ENCODE results near the gene SLC8B1. TPM values are rescaled to one million over a fixed set of nuclear protein-coding genes. Genes with fewer than 3 reads are reported as not detected.

SLC8B1 gene
- total RNA-seq, 1 experiment from 2014 or later = 15.7 TPM

- Mint-ChIP-seq H3K27me3 (ENCODE audit: insufficient read depth, unreplicated experiment) (no peaks in the 10 kb centered on the region), H3K4me1 (ENCODE audit: insufficient read depth, unreplicated experiment) (no peaks in the 10 kb centered on the region), H3K9me3 (ENCODE audit: unreplicated experiment) (no peaks in the 10 kb centered on the region), H3K36me3 (ENCODE audit: insufficient read depth, unreplicated experiment) (peaks cover 4% of the 10 kb centered on the region), H3K27ac (ENCODE audit: low read depth, unreplicated experiment) (no peak overlapping the region), H3K4me3 (ENCODE audit: unreplicated experiment) (no peak overlapping the region)
- intact Hi-C loops (cut with micrococcal nuclease) = loop anchor here (10.0 kb wide), 1 partner anchor 115 kb away; the partner anchor contains the start of gene TPCN1
- no peak for TF ChIP-seq CTCF (IDR thresholded peaks at IDR 0.05; ENCODE audit: unreplicated experiment)
- ChIA-PET POLR2A (no interaction called here), CTCF (interaction anchor here (0.7 kb wide), 1 partner anchor 10 kb away, joined by 4 read pairs; no protein-coding TSS in a partner anchor)
- no TSS peak for BruUV-seq (replicated peaks)
- DNase-seq (ENCODE audit: unreplicated experiment) = no peak
Observed at GRCh38 chr12:113339540-113339939, 4.6 kb upstream of the SLC8B1 start.

- peak overlapping the region; percentile 81 for H3K4me3 Mint-ChIP-seq (ENCODE audit: unreplicated experiment)
- H3K9me3 Mint-ChIP-seq (ENCODE audit: unreplicated experiment) = no peaks in the 10 kb centered on the region
- peaks cover 32% of the 10 kb centered on the region for H3K36me3 Mint-ChIP-seq (ENCODE audit: insufficient read depth, unreplicated experiment)
- DNase-seq (ENCODE audit: unreplicated experiment) = peak; percentile 62
- TF ChIP-seq CTCF (IDR thresholded peaks at IDR 0.05; ENCODE audit: unreplicated experiment) = no peak
- TSS peak; percentile 72 for BruUV-seq (replicated peaks)
- no peaks in the 10 kb centered on the region for H3K27me3 Mint-ChIP-seq (ENCODE audit: insufficient read depth, unreplicated experiment)
- ChIA-PET POLR2A (interaction anchor here (0.7 to 2.2 kb wide), 8 partner anchors 8 to 150 kb away, joined by 3 to 18 read pairs (median 6); partner anchors contain the start of genes DDX54, PLBD2 and SDSL), CTCF (interaction anchor here (0.5 to 0.6 kb wide), 2 partner anchors 142 to 180 kb away, joined by 3 read pairs; no protein-coding TSS in a partner anchor)
- intact Hi-C loops (cut with micrococcal nuclease) = loop anchor here (2.0 to 10.0 kb wide), 3 partner anchors 25 to 109 kb away; partner anchors contain the start of genes PLBD2, SDSL and TPCN1
- H3K27ac Mint-ChIP-seq (ENCODE audit: low read depth, unreplicated experiment) = peak overlapping the region; percentile 75
- H3K4me1 Mint-ChIP-seq (ENCODE audit: insufficient read depth, unreplicated experiment) = peaks cover 5% of the 10 kb centered on the region
Observed at GRCh38 chr12:113333877-113334785, 778 bp downstream of the SLC8B1 start.

GRCh38 chr12:113333418-113333750 is 1.5 kb downstream of the SLC8B1 start:
- no peak overlapping the region for H3K27ac Mint-ChIP-seq (ENCODE audit: low read depth, unreplicated experiment)
- H3K27me3 Mint-ChIP-seq (ENCODE audit: insufficient read depth, unreplicated experiment) = no peaks in the 10 kb centered on the region
- H3K4me3 Mint-ChIP-seq (ENCODE audit: unreplicated experiment) = peak overlapping the region; percentile 81
- BruUV-seq (replicated peaks) = no TSS peak
- no peaks in the 10 kb centered on the region for H3K9me3 Mint-ChIP-seq (ENCODE audit: unreplicated experiment)
- peaks cover 5% of the 10 kb centered on the region for H3K4me1 Mint-ChIP-seq (ENCODE audit: insufficient read depth, unreplicated experiment)
- H3K36me3 Mint-ChIP-seq (ENCODE audit: insufficient read depth, unreplicated experiment) = peaks cover 38% of the 10 kb centered on the region
- TF ChIP-seq CTCF (IDR thresholded peaks at IDR 0.05; ENCODE audit: unreplicated experiment) = no peak
- no peak for DNase-seq (ENCODE audit: unreplicated experiment)
- ChIA-PET CTCF (no interaction called here), POLR2A (interaction anchor here (1.2 kb wide), 1 partner anchor 9 kb away, joined by 3 read pairs; no protein-coding TSS in a partner anchor)
- intact Hi-C loops (cut with micrococcal nuclease) = loop anchor here (5.0 to 10.0 kb wide), 2 partner anchors 89 to 109 kb away; partner anchors contain the start of genes SDSL and TPCN1
